ENCODE results near the gene SEC22B.
"Not testable (repeated sequence)": the region's sequence is repeated elsewhere in the genome, so short reads cannot be mapped to it uniquely, and the experiment has no call there.

DNA sequence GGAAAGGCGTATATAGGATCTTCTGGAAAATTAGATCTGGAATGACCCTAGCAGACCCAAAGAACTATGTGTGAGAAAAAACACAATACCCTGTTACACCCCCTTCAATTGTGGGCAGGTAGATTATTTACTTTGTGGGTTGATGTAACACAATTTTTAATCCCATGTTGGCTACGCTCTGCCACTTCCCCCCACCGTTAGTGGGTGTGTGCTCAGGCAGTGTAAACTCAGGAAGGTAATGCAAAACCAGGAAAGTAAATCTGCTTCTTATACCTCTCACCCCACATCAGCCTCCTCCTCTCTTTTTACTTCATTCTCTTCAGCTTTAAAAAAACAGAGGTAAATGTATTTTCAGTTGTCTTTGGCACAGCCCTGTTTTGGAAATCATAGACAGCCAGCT lies 63.2 kb downstream of the SEC22B start:
- TF ChIP-seq, protein P1, sequence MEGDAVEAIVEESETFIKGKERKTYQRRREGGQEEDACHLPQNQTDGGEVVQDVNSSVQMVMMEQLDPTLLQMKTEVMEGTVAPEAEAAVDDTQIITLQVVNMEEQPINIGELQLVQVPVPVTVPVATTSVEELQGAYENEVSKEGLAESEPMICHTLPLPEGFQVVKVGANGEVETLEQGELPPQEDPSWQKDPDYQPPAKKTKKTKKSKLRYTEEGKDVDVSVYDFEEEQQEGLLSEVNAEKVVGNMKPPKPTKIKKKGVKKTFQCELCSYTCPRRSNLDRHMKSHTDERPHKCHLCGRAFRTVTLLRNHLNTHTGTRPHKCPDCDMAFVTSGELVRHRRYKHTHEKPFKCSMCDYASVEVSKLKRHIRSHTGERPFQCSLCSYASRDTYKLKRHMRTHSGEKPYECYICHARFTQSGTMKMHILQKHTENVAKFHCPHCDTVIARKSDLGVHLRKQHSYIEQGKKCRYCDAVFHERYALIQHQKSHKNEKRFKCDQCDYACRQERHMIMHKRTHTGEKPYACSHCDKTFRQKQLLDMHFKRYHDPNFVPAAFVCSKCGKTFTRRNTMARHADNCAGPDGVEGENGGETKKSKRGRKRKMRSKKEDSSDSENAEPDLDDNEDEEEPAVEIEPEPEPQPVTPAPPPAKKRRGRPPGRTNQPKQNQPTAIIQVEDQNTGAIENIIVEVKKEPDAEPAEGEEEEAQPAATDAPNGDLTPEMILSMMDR (IDR thresholded peaks at IDR 0.05), result not testable (repeated sequence)
- not testable (repeated sequence) for TF ChIP-seq ZFX (IDR thresholded peaks at IDR 0.05; ENCODE audit: borderline replicate concordance)

Data from 22Rv1 (cell line).